A673 (cell line): ENCODE data around the gene WDR3. TPM values are rescaled to one million over a fixed set of nuclear protein-coding genes. Genes with fewer than 3 reads are reported as not detected.

Experiments
- BruUV-seq: library from RNA; stranded (reverse); fragments of 400-500 nt; replicated peaks from 2 replicates; lab custom pipeline; 2021; lab: Mats Ljungman, UMichigan
- CTCF ChIA-PET: fragments of 300-600 bp; sonication (Branson Sonifier 250); formaldehyde crosslinking; loops from one replicate; lab custom pipeline; 2022; ENCODE audit warnings: antibody characterized with exemption; lab: Charles Lee
- POLR2A ChIA-PET: fragments of 300-600 bp; sonication (Branson Sonifier 250); formaldehyde crosslinking; loops from one replicate; lab custom pipeline; 2022; ENCODE audit warnings: antibody characterized with exemption; ENCODE audit not compliant: low non-redundant PET; lab: Charles Lee
- DNase-seq: peaks from one replicate; pipeline ENCODE4 v3.0.0-alpha.2; 2015; ENCODE audit warnings: low spot score
- H3K27ac ChIP-seq: fragments of 200-600 bp; sonication (generic); 2 replicates; pipeline ENCODE4 v1.5.1; 2016; ENCODE audit warnings: mixed run types, low read depth, mild to moderate bottlenecking, mixed read lengths, antibody characterized with exemption, low read length; ENCODE audit not compliant: poor library complexity, severe bottlenecking
- H3K27me3 ChIP-seq: fragments of 200-600 bp; sonication (generic); replicated peaks from 2 replicates; pipeline ENCODE4 v1.6.1; 2017; ENCODE audit warnings: mixed run types, low read depth, mild to moderate bottlenecking, mixed read lengths, antibody characterized with exemption, low read length; ENCODE audit not compliant: insufficient read depth, poor library complexity
- H3K36me3 ChIP-seq: fragments of 200-600 bp; sonication (generic); 2 replicates; pipeline ENCODE4 v1.6.1; 2016; ENCODE audit warnings: mixed run types, mild to moderate bottlenecking, mixed read lengths, antibody characterized with exemption, low read length; ENCODE audit not compliant: insufficient read depth, poor library complexity, severe bottlenecking
- H3K4me1 ChIP-seq: fragments of 200-600 bp; sonication (generic); 2 replicates; pipeline ENCODE4 v1.6.1; 2017; ENCODE audit warnings: mixed run types, mild to moderate bottlenecking, mixed read lengths, antibody characterized with exemption, low read length; ENCODE audit not compliant: insufficient read depth, poor library complexity, severe bottlenecking
- H3K4me3 ChIP-seq: fragments of 200-600 bp; sonication (generic); 2 replicates; pipeline ENCODE4 v1.5.1; 2016; ENCODE audit warnings: low read depth, mixed run types, mild to moderate bottlenecking, mixed read lengths, low read length; ENCODE audit not compliant: poor library complexity, severe bottlenecking
- H3K9me3 ChIP-seq: fragments of 200-600 bp; sonication (generic); 2 replicates; pipeline ENCODE4 v1.6.1; 2016; ENCODE audit warnings: mixed run types, low read depth, mild to moderate bottlenecking, mixed read lengths, antibody characterized with exemption, low read length; ENCODE audit not compliant: poor library complexity, severe bottlenecking
- EZH2 ChIP-seq: fragments of 200-600 bp; sonication (generic); IDR thresholded peaks from 2 replicates; pipeline ENCODE4 v1.6.1; 2017; ENCODE audit warnings: borderline replicate concordance, low read depth, mild to moderate bottlenecking, mixed read lengths, antibody characterized with exemption, low read length; ENCODE audit not compliant: poor library complexity, severe bottlenecking
- intact Hi-C: fragments of 100-400 bp; cut with micrococcal nuclease; formaldehyde crosslinking; loops from one replicate; pipeline ENCODE4 v1.10.0; 2022; ENCODE audit not compliant: unreplicated experiment
- total RNA-seq: library from RNA; stranded (reverse); gene quantifications from 2 replicates; pipeline ENCODE4 v1.2.3, GENCODE V29; 2021
- TF ChIP-seq, protein P1 (sequence below): fragments of 300-800, 200-600 bp; sonication (generic); conservative IDR thresholded peaks from 2 replicates; pipeline ENCODE4 v1.5.1; 2017; ENCODE audit warnings: low read depth, mild to moderate bottlenecking, antibody characterized with exemption, low read length, moderate library complexity, mixed read lengths

The WDR3 gene
- total RNA-seq, 1 experiment from 2014 or later = 70.1 TPM

DNA sequence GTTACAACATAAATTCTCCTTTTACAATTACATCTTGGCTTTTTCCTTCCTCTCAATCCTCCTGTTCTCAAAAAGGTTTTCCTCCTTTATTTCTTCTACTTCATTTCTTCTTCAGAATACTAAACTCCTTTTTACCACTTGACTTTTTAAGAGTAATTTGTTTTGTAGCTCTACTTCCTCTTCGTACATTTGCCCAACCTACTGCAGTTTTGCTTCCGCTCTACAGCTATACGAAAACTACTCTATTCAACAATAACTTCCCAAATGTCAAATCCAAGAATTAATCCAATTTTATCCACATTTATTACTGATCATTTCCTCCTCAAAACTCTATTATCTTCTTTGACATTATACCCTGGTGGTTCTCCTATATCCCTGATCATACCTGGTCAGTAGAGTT, 3.6 kb upstream of the WDR3 start:
- BruUV-seq = no TSS peak
- H3K9me3 ChIP-seq = no peaks in the 10 kb centered on the region
- no peaks in the 10 kb centered on the region for H3K27me3 ChIP-seq
- CTCF ChIA-PET = no interaction called here
- peaks cover 8% of the 10 kb centered on the region for H3K4me1 ChIP-seq
- no peak overlapping the region for H3K4me3 ChIP-seq
- H3K27ac ChIP-seq = no peak overlapping the region
- TF ChIP-seq, protein P1, sequence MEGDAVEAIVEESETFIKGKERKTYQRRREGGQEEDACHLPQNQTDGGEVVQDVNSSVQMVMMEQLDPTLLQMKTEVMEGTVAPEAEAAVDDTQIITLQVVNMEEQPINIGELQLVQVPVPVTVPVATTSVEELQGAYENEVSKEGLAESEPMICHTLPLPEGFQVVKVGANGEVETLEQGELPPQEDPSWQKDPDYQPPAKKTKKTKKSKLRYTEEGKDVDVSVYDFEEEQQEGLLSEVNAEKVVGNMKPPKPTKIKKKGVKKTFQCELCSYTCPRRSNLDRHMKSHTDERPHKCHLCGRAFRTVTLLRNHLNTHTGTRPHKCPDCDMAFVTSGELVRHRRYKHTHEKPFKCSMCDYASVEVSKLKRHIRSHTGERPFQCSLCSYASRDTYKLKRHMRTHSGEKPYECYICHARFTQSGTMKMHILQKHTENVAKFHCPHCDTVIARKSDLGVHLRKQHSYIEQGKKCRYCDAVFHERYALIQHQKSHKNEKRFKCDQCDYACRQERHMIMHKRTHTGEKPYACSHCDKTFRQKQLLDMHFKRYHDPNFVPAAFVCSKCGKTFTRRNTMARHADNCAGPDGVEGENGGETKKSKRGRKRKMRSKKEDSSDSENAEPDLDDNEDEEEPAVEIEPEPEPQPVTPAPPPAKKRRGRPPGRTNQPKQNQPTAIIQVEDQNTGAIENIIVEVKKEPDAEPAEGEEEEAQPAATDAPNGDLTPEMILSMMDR = no peak
- TF ChIP-seq EZH2 = no peak
- DNase-seq = no peak
- intact Hi-C loops = no loop called here
- POLR2A ChIA-PET = no interaction called here
- no peaks in the 10 kb centered on the region for H3K36me3 ChIP-seq

DNA sequence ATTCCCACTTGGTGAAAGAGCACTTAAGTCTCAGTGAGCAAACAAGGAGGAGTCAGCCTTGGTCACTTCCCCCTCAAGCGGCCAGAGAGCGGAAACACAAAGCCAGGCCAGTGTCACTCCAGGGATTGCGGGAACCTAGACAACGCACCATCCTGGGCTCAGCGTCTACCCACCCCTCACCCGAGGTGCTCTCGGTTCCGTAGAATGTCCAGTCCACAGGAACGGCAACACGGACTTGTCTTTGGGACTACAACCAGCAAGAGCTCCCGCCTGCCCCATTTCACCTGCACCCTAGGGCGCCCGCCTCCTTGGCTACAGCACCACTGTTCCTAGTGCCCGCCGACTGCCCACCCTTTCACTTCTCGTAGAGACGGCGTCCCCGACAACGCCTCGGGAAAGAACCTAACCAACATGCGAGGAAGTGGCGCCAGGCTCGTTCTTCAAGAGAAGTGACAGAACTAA, 627 bp upstream of the WDR3 start:
- H3K27me3 ChIP-seq = no peaks in the 10 kb centered on the region
- TF ChIP-seq, protein P1 = no peak
- TF ChIP-seq EZH2 = no peak
- CTCF ChIA-PET = no interaction called here
- peaks cover 4% of the 10 kb centered on the region for H3K36me3 ChIP-seq
- H3K27ac ChIP-seq = peak overlapping the region; percentile 79
- DNase-seq = peak; percentile 33
- peak overlapping the region; percentile 74 for H3K4me3 ChIP-seq
- intact Hi-C loops = no loop called here
- H3K9me3 ChIP-seq = no peaks in the 10 kb centered on the region
- peaks cover 16% of the 10 kb centered on the region for H3K4me1 ChIP-seq
- POLR2A ChIA-PET = no interaction called here
- no TSS peak for BruUV-seq

DNA sequence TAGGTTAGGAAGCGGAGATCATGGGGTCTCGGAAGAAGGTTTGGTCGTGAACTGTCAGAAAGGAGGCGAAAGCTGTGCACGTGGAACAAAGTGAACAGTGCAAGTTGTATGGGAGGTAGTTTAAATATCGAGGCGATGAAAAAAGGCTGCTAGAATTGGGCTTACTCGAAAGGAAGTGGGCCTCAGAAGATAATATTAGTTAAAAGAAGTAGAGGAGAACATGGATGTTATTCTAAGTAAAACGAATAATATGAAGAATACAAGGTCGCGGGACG, 571 bp downstream of the WDR3 start:
- peak overlapping the region; percentile 74 for H3K4me3 ChIP-seq
- BruUV-seq = no TSS peak
- intact Hi-C loops = no loop called here
- peak overlapping the region; percentile 79 for H3K27ac ChIP-seq
- POLR2A ChIA-PET = no interaction called here
- H3K9me3 ChIP-seq = no peaks in the 10 kb centered on the region
- H3K27me3 ChIP-seq = no peaks in the 10 kb centered on the region
- peaks cover 16% of the 10 kb centered on the region for H3K36me3 ChIP-seq
- TF ChIP-seq EZH2 = no peak
- TF ChIP-seq, protein P1 = no peak
- peaks cover 16% of the 10 kb centered on the region for H3K4me1 ChIP-seq
- no peak for DNase-seq
- CTCF ChIA-PET = no interaction called here
